Astrocyte (in vitro differentiated cells and primary cell): ENCODE measurements around the gene ABCC2.
"Not testable (repeated sequence)": the region's sequence is repeated elsewhere in the genome, so short reads cannot be mapped to it uniquely, and the experiment has no call there.

Source experiments
- CTCF ChIP-seq: IDR thresholded peaks from 2 replicates; pipeline ENCODE4 v1.5.1; 2011; ENCODE audit warnings: low read depth, mild to moderate bottlenecking, inconsistent platforms, low read length, moderate library complexity; ENCODE audit not compliant: insufficient read depth
- EZH2 ChIP-seq: IDR thresholded peaks from 2 replicates; pipeline ENCODE4 v1.6.1; 2012; ENCODE audit warnings: mild to moderate bottlenecking, low read length, inconsistent platforms; ENCODE audit not compliant: insufficient read depth

- not testable (repeated sequence) for TF ChIP-seq CTCF, EZH2
Observed at GRCh38 chr10:99840859-99841258, 58.4 kb downstream of the ABCC2 start.
